Adrenal gland (tissue), 5 donors: Measurements from ENCODE around the gene CCDC200.

ENCODE experiments used
- CTCF ChIP-seq, 6 experiments: fragments of 450-650 bp in 4 of 6; fragments of 200-600 bp in 2 of 6; sonication (generic) in 1 of 6; IDR thresholded peaks; 1 replicate in 5 of 6; 2 replicates in 1 of 6; pipeline versions ENCODE4 v1.5.1 to v1.8.0; 2016 to 2021; ENCODE audit warnings: antibody characterized with exemption in 6 of 6, mild to moderate bottlenecking in 2 of 6, moderate library complexity in 1 of 6
- POLR2A ChIP-seq, 2 donors: fragments of 450-650 bp; IDR thresholded peaks; one replicate each; pipeline ENCODE4 v1.6.1; 2017; ENCODE audit warnings: antibody characterized with exemption in 2 of 2, mild to moderate bottlenecking in 2 of 2, moderate library complexity in 1 of 2
- donor health status: DM: no; HTN: no; CAD: no.

- TF ChIP-seq CTCF (IDR thresholded peaks at IDR 0.05) (no peak), POLR2A (IDR thresholded peaks at IDR 0.05) (no peak)
These were observed 28.3 kb downstream of the CCDC200 start for GRCh38 chr17:43200127-43200526.
